IMR-90 (cell line): ENCODE results near the gene F10. TPM values are rescaled to one million over a fixed set of nuclear protein-coding genes. Genes with fewer than 3 reads are reported as not detected.

Source experiments
- ATAC-seq: fragments of 200-7000 bp; cut with Tn5 transposase; 2 replicates; pipeline ENCODE4 v1.9.1; 2020; ENCODE audit warnings: low read depth, mild to moderate bottlenecking, moderate library complexity
- BruUV-seq: library from RNA; stranded (reverse); fragments of 400-500 nt; replicated peaks from 2 replicates; lab custom pipeline; 2021; lab: Mats Ljungman, UMichigan
- CTCF ChIA-PET: fragments of 300-600 bp; formaldehyde crosslinking; extraction: SDS; loops from one replicate; lab custom pipeline; 2021; ENCODE audit warnings: antibody characterized with exemption; lab: Yijun Ruan, JAX
- POLR2A ChIA-PET: fragments of 300-600 bp; sonication (Branson Sonifier 250); formaldehyde crosslinking; loops from one replicate; lab custom pipeline; 2022; ENCODE audit warnings: antibody characterized with exemption; ENCODE audit not compliant: unreplicated experiment; lab: Charles Lee
- DNase-seq: peaks from one replicate; pipeline ENCODE4 v3.0.0; 2013
- H2AFZ ChIP-seq: replicated peaks from 2 replicates; pipeline ENCODE3; 2013; ENCODE audit warnings: low read length, mild to moderate bottlenecking; ENCODE audit not compliant: poor library complexity
- H2AK5ac ChIP-seq: 2 replicates; pipeline ENCODE4 v1.6.1; 2013; ENCODE audit warnings: low read depth, low read length, inconsistent platforms
- H2AK9ac ChIP-seq: replicated peaks from 2 replicates; pipeline ENCODE3; 2013; ENCODE audit warnings: mild to moderate bottlenecking, low read depth, low read length, moderate library complexity; ENCODE audit not compliant: poor library complexity
- H2BK120ac ChIP-seq: 2 replicates; pipeline ENCODE4 v1.6.1; 2013; ENCODE audit warnings: low read depth, low read length, inconsistent platforms
- H2BK15ac ChIP-seq: 3 replicates; pipeline ENCODE4 v1.6.1; 2013; ENCODE audit warnings: low read depth, low read length, inconsistent platforms
- H2BK20ac ChIP-seq: 2 replicates; pipeline ENCODE4 v1.6.1; 2013; ENCODE audit warnings: low read depth, mild to moderate bottlenecking, inconsistent platforms, low read length, moderate library complexity
- H2BK5ac ChIP-seq: 2 replicates; pipeline ENCODE4 v1.6.1; 2013; ENCODE audit warnings: mild to moderate bottlenecking, low read depth, low read length, inconsistent platforms; ENCODE audit not compliant: poor library complexity, severe bottlenecking
- H3K14ac ChIP-seq: replicated peaks from 2 replicates; pipeline ENCODE4 v1.6.1; 2013; ENCODE audit warnings: low read depth, low read length, inconsistent platforms
- H3K18ac ChIP-seq: 2 replicates; pipeline ENCODE4 v1.6.1; 2013; ENCODE audit warnings: low read depth, low read length, control low read depth
- H3K23ac ChIP-seq: 2 replicates; pipeline ENCODE4 v1.6.1; 2013; ENCODE audit warnings: low read depth, low read length, inconsistent platforms
- H3K27ac ChIP-seq: 2 replicates; pipeline ENCODE4 v1.5.1; 2013; ENCODE audit warnings: mild to moderate bottlenecking, control low read depth, low read length; ENCODE audit not compliant: insufficient read depth
- H3K27me3 ChIP-seq: 2 replicates; pipeline ENCODE4 v1.6.1; 2013; ENCODE audit warnings: low read length; ENCODE audit not compliant: control insufficient read depth, insufficient read depth
- H3K36me3 ChIP-seq: 2 replicates; pipeline ENCODE4 v1.6.1; 2013; ENCODE audit warnings: low read length, mixed read lengths; ENCODE audit not compliant: control insufficient read depth, insufficient read depth
- H3K4ac ChIP-seq: 2 replicates; pipeline ENCODE4 v1.6.1; 2013; ENCODE audit warnings: low read depth, low read length, inconsistent platforms
- H3K4me1 ChIP-seq: 2 replicates; pipeline ENCODE4 v1.6.1; 2013; ENCODE audit warnings: low read length, mixed read lengths; ENCODE audit not compliant: control insufficient read depth, insufficient read depth
- H3K4me2 ChIP-seq: 2 replicates; pipeline ENCODE4 v1.6.1; 2013; ENCODE audit warnings: low read depth, mild to moderate bottlenecking, control low read depth, low read length, moderate library complexity
- H3K4me3 ChIP-seq: 2 replicates; pipeline ENCODE4 v1.5.1; 2013; ENCODE audit warnings: low read depth, mild to moderate bottlenecking, control low read depth, low read length, moderate library complexity; ENCODE audit not compliant: insufficient read depth
- H3K56ac ChIP-seq: 2 replicates; pipeline ENCODE4 v1.6.1; 2013; ENCODE audit warnings: low read length, inconsistent platforms; ENCODE audit not compliant: insufficient read depth; ENCODE audit errors: extremely low read depth
- H3K79me1 ChIP-seq, 2 experiments: 2 replicates each; pipeline ENCODE4 v1.6.1; 2013; ENCODE audit warnings: low read length in 2 of 2, inconsistent platforms in 1 of 2, low read depth in 1 of 2
- H3K9ac ChIP-seq: 2 replicates; pipeline ENCODE4 v1.6.1; 2013; ENCODE audit warnings: low read depth, low read length, control low read depth
- H3K9me1 ChIP-seq: 2 replicates; pipeline ENCODE4 v1.6.1; 2013; ENCODE audit warnings: low read length, inconsistent platforms; ENCODE audit not compliant: insufficient read depth
- H3K9me3 ChIP-seq: 2 replicates; pipeline ENCODE4 v1.6.1; 2013; ENCODE audit warnings: low read length; ENCODE audit not compliant: control insufficient read depth, insufficient read depth
- H4K20me1 ChIP-seq: 2 replicates; pipeline ENCODE4 v1.6.1; 2013; ENCODE audit warnings: low read length, inconsistent platforms; ENCODE audit not compliant: insufficient read depth
- H4K5ac ChIP-seq: 2 replicates; pipeline ENCODE4 v1.6.1; 2013; ENCODE audit warnings: mild to moderate bottlenecking, low read depth, low read length, control low read depth
- H4K8ac ChIP-seq, 2 experiments: 2 replicates each; pipeline ENCODE4 v1.6.1; 2013; ENCODE audit warnings: low read depth in 2 of 2, low read length in 2 of 2, control low read depth in 1 of 2, inconsistent platforms in 1 of 2
- H4K91ac ChIP-seq: 2 replicates; pipeline ENCODE4 v1.6.1; 2013; ENCODE audit warnings: low read depth, low read length, inconsistent platforms; ENCODE audit not compliant: insufficient read depth
- CHD1 ChIP-seq: IDR thresholded peaks from 2 replicates; pipeline ENCODE4 v1.6.1; 2012; ENCODE audit warnings: low read depth, low read length, improper control_type of control experiment
- NFE2L2 ChIP-seq: fragments of 150-350 bp; IDR thresholded peaks from 2 replicates; pipeline ENCODE4 v1.6.1; 2016; ENCODE audit warnings: low read depth, mild to moderate bottlenecking, low read length
- POLR2A ChIP-seq: IDR thresholded peaks from 2 replicates; pipeline ENCODE4 v1.6.1; 2012; ENCODE audit warnings: mild to moderate bottlenecking, low read depth, low read length
- WGBS, 2 experiments: methylation state at CpG; one replicate each; pipeline versions ENCODE4 v1.1.5 to v1.1.7; 2013; ENCODE audit warnings: missing lambda C conversion rate in 2 of 2; ENCODE audit not compliant: insufficient read length in 1 of 2; ENCODE audit errors: extremely low coverage in 2 of 2; 5-methylcytosine and 5-hydroxymethylcytosine counted together
- dilution Hi-C: fragments of 300-500 bp; cut with HindIII; formaldehyde crosslinking; loops from one replicate; pipeline ENCODE4 v1.14.3; 2018; ENCODE audit warnings: low sequenced_read_pairs; ENCODE audit not compliant: unreplicated experiment
- in situ Hi-C: fragments of 300-500 bp; cut with MboI; formaldehyde crosslinking; loops from 3 replicates; pipeline ENCODE4 v1.14.3; 2019; ENCODE audit warnings: low sequenced_read_pairs, inconsistent platforms, mixed read lengths
- intact Hi-C: fragments of 100-400 bp; cut with micrococcal nuclease; formaldehyde crosslinking; loops from 2 replicates; pipeline ENCODE4 v1.10.0; 2022
- polyA plus RNA-seq, 3 experiments: library from polyadenylated mRNA; depleted of rRNA; stranded (reverse); fragments of >200 nt; gene quantifications; 2 replicates each; pipeline ENCODE4 v1.2.3, GENCODE V29; 2012; ENCODE audit warnings: low replicate concordance in 1 of 3
- total RNA-seq: library from RNA; depleted of rRNA; stranded (reverse); fragments of >200 nt; gene quantifications from 2 replicates; pipeline ENCODE4 v1.2.3, GENCODE V29; 2012
- TF ChIP-seq, protein P1 (sequence below): fragments of 150-350 bp; IDR thresholded peaks from 2 replicates; pipeline ENCODE4 v1.6.1; 2017; ENCODE audit warnings: mild to moderate bottlenecking, antibody characterized with exemption, low read length, low read depth

Gene F10
- total and polyA plus RNA-seq, 2 of the 4 experiments (the other 2 are of a cell fraction), result 9.1 to 19.5 TPM

- ChIA-PET POLR2A (no interaction called here), CTCF (no interaction called here)
- ATAC-seq (no peak), DNase-seq (no peak)
- no peaks in the 10 kb centered on the region for H3K79me1 ChIP-seq
- no peak overlapping the region for H2BK20ac ChIP-seq
- no peak overlapping the region for H2BK15ac ChIP-seq
- TF ChIP-seq NFE2L2, result no peak
- no peak for TF ChIP-seq POLR2A
- TF ChIP-seq, protein P1, sequence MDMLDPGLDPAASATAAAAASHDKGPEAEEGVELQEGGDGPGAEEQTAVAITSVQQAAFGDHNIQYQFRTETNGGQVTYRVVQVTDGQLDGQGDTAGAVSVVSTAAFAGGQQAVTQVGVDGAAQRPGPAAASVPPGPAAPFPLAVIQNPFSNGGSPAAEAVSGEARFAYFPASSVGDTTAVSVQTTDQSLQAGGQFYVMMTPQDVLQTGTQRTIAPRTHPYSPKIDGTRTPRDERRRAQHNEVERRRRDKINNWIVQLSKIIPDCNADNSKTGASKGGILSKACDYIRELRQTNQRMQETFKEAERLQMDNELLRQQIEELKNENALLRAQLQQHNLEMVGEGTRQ, result no peak
- TF ChIP-seq CHD1, result no peak
- peak overlapping the region; percentile 65 for H2AK9ac ChIP-seq
- no peak overlapping the region for H2BK5ac ChIP-seq
- no peak overlapping the region for H3K23ac ChIP-seq
- H3K14ac ChIP-seq, result no peak overlapping the region
- H3K4me2 ChIP-seq, result no peak overlapping the region
- dilution Hi-C loops, result no loop called here
- H3K9ac ChIP-seq, result no peak overlapping the region
- H3K56ac ChIP-seq, result no peak overlapping the region
- H4K8ac ChIP-seq, result no peak overlapping the region
- no peak overlapping the region for H3K4me3 ChIP-seq
- in situ Hi-C loops, result no loop called here
- intact Hi-C loops, result no loop called here
- no peak overlapping the region for H2AFZ ChIP-seq
- H4K5ac ChIP-seq, result no peak overlapping the region
- no peaks in the 10 kb centered on the region for H3K9me1 ChIP-seq
- no peak overlapping the region for H3K4ac ChIP-seq
- no peaks in the 10 kb centered on the region for H3K9me3 ChIP-seq
- H3K36me3 ChIP-seq, result no peaks in the 10 kb centered on the region
- no peak overlapping the region for H3K18ac ChIP-seq
- peaks cover 23% of the 10 kb centered on the region for H3K27me3 ChIP-seq
- no peak overlapping the region for H3K27ac ChIP-seq
- BruUV-seq, result no TSS peak
- H2AK5ac ChIP-seq, result no peak overlapping the region
- no peaks in the 10 kb centered on the region for H4K20me1 ChIP-seq
- H3K4me1 ChIP-seq, result no peaks in the 10 kb centered on the region; the same call in 1 of the 2 replicates
- H4K91ac ChIP-seq, result no peak overlapping the region
- 90% methylated on average over 32 of the region's 39 CpGs; no CpG with 5 or more reads in 1 of the 2 experiments for WGBS, 2 experiments
- no peak overlapping the region for H2BK120ac ChIP-seq
Observed at GRCh38 chr13:113076681-113077401, 45.8 kb upstream of the F10 start.
